Calu3 (cell line): ENCODE measurements around the gene LRP2. TPM values are rescaled to one million over a fixed set of nuclear protein-coding genes. Genes with fewer than 3 reads are reported as not detected.

Source experiments
- BruUV-seq: library from RNA; stranded (reverse); fragments of 400-500 nt; replicated peaks from 2 replicates; lab custom pipeline; 2021; lab: Mats Ljungman, UMichigan
- CTCF ChIA-PET: fragments of 300-600 bp; sonication (Branson Sonifier 250); formaldehyde crosslinking; loops from one replicate; lab custom pipeline; 2022; ENCODE audit warnings: antibody characterized with exemption; lab: Charles Lee
- DNase-seq: peaks from one replicate; pipeline ENCODE4 v3.0.0; 2022
- H3K27ac Mint-ChIP-seq: one replicate; pipeline ENCODE4 v1.8.0; 2022; ENCODE audit warnings: mixed read lengths; ENCODE audit not compliant: unreplicated experiment
- H3K27me3 Mint-ChIP-seq: one replicate; pipeline ENCODE4 v1.8.0; 2022; ENCODE audit warnings: mixed read lengths; ENCODE audit not compliant: unreplicated experiment
- H3K36me3 Mint-ChIP-seq: one replicate; pipeline ENCODE4 v1.8.0; 2022; ENCODE audit warnings: mild to moderate bottlenecking, moderate library complexity, mixed read lengths; ENCODE audit not compliant: insufficient read depth, unreplicated experiment
- H3K4me1 Mint-ChIP-seq: one replicate; pipeline ENCODE4 v1.8.0; 2022; ENCODE audit warnings: mild to moderate bottlenecking, low read depth, mixed read lengths; ENCODE audit not compliant: unreplicated experiment
- H3K4me3 Mint-ChIP-seq: one replicate; pipeline ENCODE4 v1.8.0; 2022; ENCODE audit warnings: mild to moderate bottlenecking, low read depth, moderate library complexity, mixed read lengths; ENCODE audit not compliant: unreplicated experiment
- H3K9me3 Mint-ChIP-seq: one replicate; pipeline ENCODE4 v1.8.0; 2022; ENCODE audit warnings: low read depth, mixed read lengths; ENCODE audit not compliant: unreplicated experiment
- intact Hi-C: fragments of 100-400 bp; cut with micrococcal nuclease; formaldehyde crosslinking; loops from one replicate; pipeline ENCODE4 v1.10.0; 2022; ENCODE audit not compliant: unreplicated experiment
- total RNA-seq: library from RNA; stranded (reverse); gene quantifications from 2 replicates; pipeline ENCODE4 v1.2.3, GENCODE V29; 2022
- TF ChIP-seq, protein P1 (sequence below): fragments of 200-600 bp; IDR thresholded peaks from one replicate; pipeline ENCODE4 v1.8.0; 2022; ENCODE audit warnings: antibody characterized with exemption; ENCODE audit not compliant: unreplicated experiment

Gene LRP2
- total RNA-seq, 1 experiment from 2014 or later, result 0.66 TPM

- no peaks in the 10 kb centered on the region for H3K9me3 Mint-ChIP-seq
- no peak for DNase-seq
- H3K4me3 Mint-ChIP-seq, result no peak overlapping the region
- intact Hi-C loops, result no loop called here
- H3K4me1 Mint-ChIP-seq, result no peaks in the 10 kb centered on the region
- H3K27me3 Mint-ChIP-seq, result peaks cover 39% of the 10 kb centered on the region
- TF ChIP-seq, protein P1, sequence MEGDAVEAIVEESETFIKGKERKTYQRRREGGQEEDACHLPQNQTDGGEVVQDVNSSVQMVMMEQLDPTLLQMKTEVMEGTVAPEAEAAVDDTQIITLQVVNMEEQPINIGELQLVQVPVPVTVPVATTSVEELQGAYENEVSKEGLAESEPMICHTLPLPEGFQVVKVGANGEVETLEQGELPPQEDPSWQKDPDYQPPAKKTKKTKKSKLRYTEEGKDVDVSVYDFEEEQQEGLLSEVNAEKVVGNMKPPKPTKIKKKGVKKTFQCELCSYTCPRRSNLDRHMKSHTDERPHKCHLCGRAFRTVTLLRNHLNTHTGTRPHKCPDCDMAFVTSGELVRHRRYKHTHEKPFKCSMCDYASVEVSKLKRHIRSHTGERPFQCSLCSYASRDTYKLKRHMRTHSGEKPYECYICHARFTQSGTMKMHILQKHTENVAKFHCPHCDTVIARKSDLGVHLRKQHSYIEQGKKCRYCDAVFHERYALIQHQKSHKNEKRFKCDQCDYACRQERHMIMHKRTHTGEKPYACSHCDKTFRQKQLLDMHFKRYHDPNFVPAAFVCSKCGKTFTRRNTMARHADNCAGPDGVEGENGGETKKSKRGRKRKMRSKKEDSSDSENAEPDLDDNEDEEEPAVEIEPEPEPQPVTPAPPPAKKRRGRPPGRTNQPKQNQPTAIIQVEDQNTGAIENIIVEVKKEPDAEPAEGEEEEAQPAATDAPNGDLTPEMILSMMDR, result no peak
- BruUV-seq, result no TSS peak
- no peak overlapping the region for H3K27ac Mint-ChIP-seq
- no peaks in the 10 kb centered on the region for H3K36me3 Mint-ChIP-seq
- CTCF ChIA-PET, result interaction anchor here (0.9 kb wide), 1 partner anchor 61 kb away, joined by 3 read pairs; no protein-coding TSS in a partner anchor
Measured at GRCh38 chr2:169160926-169161481, 201.3 kb downstream of the LRP2 start.

- TF ChIP-seq, protein P1, result no peak
- Mint-ChIP-seq H3K4me3 (no peak overlapping the region), H3K4me1 (no peaks in the 10 kb centered on the region), H3K36me3 (no peaks in the 10 kb centered on the region), H3K27me3 (peaks cover 25% of the 10 kb centered on the region), H3K9me3 (no peaks in the 10 kb centered on the region), H3K27ac (no peak overlapping the region)
- no TSS peak for BruUV-seq
- DNase-seq, result no peak
- intact Hi-C loops, result no loop called here
- CTCF ChIA-PET, result no interaction called here
Measured at GRCh38 chr2:169159686-169160085, 202.6 kb downstream of the LRP2 start.

DNA sequence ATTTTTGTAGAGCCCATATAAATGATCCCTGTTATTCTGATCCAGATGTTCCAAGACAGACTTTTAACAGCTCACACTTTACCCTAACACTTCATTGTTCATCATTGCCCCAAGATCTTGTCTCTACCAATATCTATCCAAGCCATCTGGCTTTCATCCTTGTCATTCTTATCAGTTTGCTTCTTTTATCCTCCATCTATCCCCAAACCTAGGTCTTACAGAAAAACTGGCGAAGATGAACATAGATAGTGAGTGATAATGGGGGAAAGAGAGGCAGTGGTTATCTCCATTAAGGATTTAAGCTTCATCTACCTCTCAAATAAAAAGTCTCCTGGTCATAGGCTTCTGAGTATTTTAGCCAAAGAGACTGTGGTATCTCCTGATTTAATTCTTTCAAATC lies 203.5 kb downstream of the LRP2 start:
- Mint-ChIP-seq H3K27ac (no peak overlapping the region), H3K36me3 (no peaks in the 10 kb centered on the region), H3K4me1 (no peaks in the 10 kb centered on the region), H3K4me3 (no peak overlapping the region), H3K9me3 (no peaks in the 10 kb centered on the region), H3K27me3 (peaks cover 24% of the 10 kb centered on the region)
- no TSS peak for BruUV-seq
- no peak for DNase-seq
- TF ChIP-seq, protein P1, result no peak
- CTCF ChIA-PET, result no interaction called here
- intact Hi-C loops, result no loop called here

DNA sequence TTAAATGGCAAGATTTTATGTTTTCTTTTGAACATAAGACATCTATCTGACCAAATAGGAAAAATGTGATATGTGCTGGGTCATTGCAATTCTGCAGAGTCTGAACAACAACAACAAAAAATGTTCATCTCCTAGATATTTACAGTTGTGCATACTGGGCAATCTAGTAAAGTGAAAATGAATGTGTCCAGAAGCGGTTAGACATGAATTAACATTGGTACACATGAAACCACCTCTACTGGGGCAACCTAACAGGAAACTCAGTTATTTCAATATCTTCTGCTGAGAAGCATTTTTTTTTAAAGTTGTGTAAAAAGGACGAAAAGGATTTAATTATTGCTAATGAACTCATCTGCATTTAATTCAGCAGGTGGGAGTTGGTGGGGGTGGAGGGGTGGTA lies 216.1 kb downstream of the LRP2 start:
- H3K4me1 Mint-ChIP-seq, result no peaks in the 10 kb centered on the region
- intact Hi-C loops, result no loop called here
- BruUV-seq, result no TSS peak
- no peaks in the 10 kb centered on the region for H3K9me3 Mint-ChIP-seq
- DNase-seq, result no peak
- no peak overlapping the region for H3K4me3 Mint-ChIP-seq
- no peak overlapping the region for H3K27ac Mint-ChIP-seq
- TF ChIP-seq, protein P1, result no peak
- CTCF ChIA-PET, result no interaction called here
- H3K36me3 Mint-ChIP-seq, result no peaks in the 10 kb centered on the region
- peaks cover 7% of the 10 kb centered on the region for H3K27me3 Mint-ChIP-seq
